Fibroblast of mammary gland (primary cell): Measurements from ENCODE around the gene PRG3.
A peak's percentile ranks its signal among the peaks of the same experiment; 100 is the strongest.

ENCODE experiments used
- DNase-seq: peaks from one replicate; pipeline ENCODE4 v3.0.0-alpha.2; 2010; ENCODE audit warnings: low read depth
- H3K4me3 ChIP-seq: 2 replicates; pipeline ENCODE4 v1.5.1; 2011; ENCODE audit warnings: low read depth, mild to moderate bottlenecking, low read length, moderate library complexity; ENCODE audit not compliant: control insufficient read depth
- TF ChIP-seq, protein P1 (sequence below): conservative IDR thresholded peaks from 2 replicates; pipeline ENCODE4 v1.5.1; 2011; ENCODE audit warnings: low read depth, low read length, inconsistent platforms; ENCODE audit not compliant: control insufficient read depth, insufficient read depth

The PRG3 gene

DNA sequence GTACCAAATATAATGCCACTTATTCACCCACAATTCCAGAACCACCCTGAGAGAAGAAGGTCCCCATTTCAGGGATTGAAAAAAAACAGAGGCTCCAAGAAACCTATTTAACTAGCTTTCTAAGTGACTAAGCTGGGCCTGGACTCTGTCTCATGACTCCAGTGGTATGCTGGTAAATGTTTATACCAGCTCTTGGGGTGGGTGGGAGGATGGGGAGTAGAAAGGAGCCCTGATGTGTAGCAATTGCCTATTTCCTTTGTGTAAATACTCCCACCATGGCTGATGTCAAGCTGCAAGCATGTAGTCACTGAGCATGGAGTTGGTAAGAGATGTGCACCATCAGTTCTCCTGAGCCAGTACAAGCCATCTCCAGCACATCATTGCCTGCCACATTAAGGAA, 2.8 kb downstream of the PRG3 start:
- peak; percentile 5 for DNase-seq
- no peak overlapping the region for H3K4me3 ChIP-seq
- TF ChIP-seq, protein P1, sequence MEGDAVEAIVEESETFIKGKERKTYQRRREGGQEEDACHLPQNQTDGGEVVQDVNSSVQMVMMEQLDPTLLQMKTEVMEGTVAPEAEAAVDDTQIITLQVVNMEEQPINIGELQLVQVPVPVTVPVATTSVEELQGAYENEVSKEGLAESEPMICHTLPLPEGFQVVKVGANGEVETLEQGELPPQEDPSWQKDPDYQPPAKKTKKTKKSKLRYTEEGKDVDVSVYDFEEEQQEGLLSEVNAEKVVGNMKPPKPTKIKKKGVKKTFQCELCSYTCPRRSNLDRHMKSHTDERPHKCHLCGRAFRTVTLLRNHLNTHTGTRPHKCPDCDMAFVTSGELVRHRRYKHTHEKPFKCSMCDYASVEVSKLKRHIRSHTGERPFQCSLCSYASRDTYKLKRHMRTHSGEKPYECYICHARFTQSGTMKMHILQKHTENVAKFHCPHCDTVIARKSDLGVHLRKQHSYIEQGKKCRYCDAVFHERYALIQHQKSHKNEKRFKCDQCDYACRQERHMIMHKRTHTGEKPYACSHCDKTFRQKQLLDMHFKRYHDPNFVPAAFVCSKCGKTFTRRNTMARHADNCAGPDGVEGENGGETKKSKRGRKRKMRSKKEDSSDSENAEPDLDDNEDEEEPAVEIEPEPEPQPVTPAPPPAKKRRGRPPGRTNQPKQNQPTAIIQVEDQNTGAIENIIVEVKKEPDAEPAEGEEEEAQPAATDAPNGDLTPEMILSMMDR: no peak

- TF ChIP-seq, protein P1: no peak
- DNase-seq: peak; percentile 29
- no peak overlapping the region for H3K4me3 ChIP-seq
Measured at GRCh38 chr11:57377107-57377506, 3.8 kb downstream of the PRG3 start.

GRCh38 chr11:57376095-57377090, 4.6 kb downstream of the PRG3 start:
- TF ChIP-seq, protein P1: no peak
- DNase-seq: no peak

GRCh38 chr11:57375490-57375889, 5.5 kb downstream of the PRG3 start:
- no peak for DNase-seq
- TF ChIP-seq, protein P1: no peak
- no peak overlapping the region for H3K4me3 ChIP-seq

More at GRCh38 chr11:57376095-57377090, 4.6 kb downstream of the PRG3 start:
- no peak overlapping the region for H3K4me3 ChIP-seq

- H3K4me3 ChIP-seq: no peak overlapping the region
- no peak for DNase-seq
- TF ChIP-seq, protein P1: no peak
Measured at GRCh38 chr11:57374966-57375365, 6.0 kb downstream of the PRG3 start.

DNA sequence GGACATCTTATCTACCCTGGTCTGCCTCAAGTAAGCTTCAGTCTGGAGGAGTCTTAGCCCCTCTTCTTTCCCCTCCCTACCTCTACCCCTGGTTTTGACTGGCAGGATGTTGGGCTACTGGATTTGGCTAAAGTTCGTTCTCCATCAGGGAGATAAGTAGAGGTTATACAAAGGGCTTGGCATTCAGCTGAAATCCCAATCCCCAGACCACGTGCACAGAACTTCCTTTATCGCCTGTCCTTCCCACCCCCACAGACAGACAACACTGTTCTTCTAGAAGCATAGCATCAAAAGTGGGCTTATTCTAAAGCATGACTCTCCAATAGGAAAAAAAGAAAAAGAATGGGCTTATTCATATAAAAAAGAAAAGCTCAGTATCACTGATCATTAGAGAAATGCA, 7.8 kb downstream of the PRG3 start:
- TF ChIP-seq, protein P1: no peak
- DNase-seq: no peak
- no peak overlapping the region for H3K4me3 ChIP-seq
